SK-N-MC (cell line): ENCODE results near the gene ADIG.

Source experiments
- DNase-seq: peaks from one replicate; pipeline ENCODE4 v3.0.0-alpha.2; 2011; ENCODE audit warnings: low read depth, low spot score
- H3K27ac ChIP-seq: fragments of 200-600 bp; sonication (generic); 2 replicates; pipeline ENCODE4 v1.5.1; 2016; ENCODE audit warnings: mixed run types
- H3K36me3 ChIP-seq: fragments of 200-600 bp; sonication (generic); 2 replicates; pipeline ENCODE4 v1.6.1; 2017; ENCODE audit warnings: antibody characterized with exemption, low read length, mixed read lengths; ENCODE audit not compliant: insufficient read depth
- H3K4me3 ChIP-seq: fragments of 200-600 bp; sonication (generic); 2 replicates; pipeline ENCODE4 v1.5.1; 2016
- H3K9ac ChIP-seq: fragments of 200-600 bp; sonication (generic); 2 replicates; pipeline ENCODE4 v1.8.0; 2017; ENCODE audit warnings: mixed run types, mixed read lengths; ENCODE audit not compliant: insufficient read length
- H3K9me3 ChIP-seq: fragments of 200-600 bp; sonication (generic); 2 replicates; pipeline ENCODE4 v1.6.1; 2017; ENCODE audit warnings: low read depth, mild to moderate bottlenecking, antibody characterized with exemption, low read length, moderate library complexity, mixed read lengths
- EZH2 ChIP-seq: fragments of 200-600 bp; sonication (generic); IDR thresholded peaks from one replicate; pipeline ENCODE4 v1.6.1; 2017; ENCODE audit warnings: antibody characterized with exemption
- FOXP2 ChIP-seq: optimal IDR thresholded peaks from 2 replicates; pipeline ENCODE3; 2011; ENCODE audit warnings: mild to moderate bottlenecking, moderate library complexity; ENCODE audit not compliant: insufficient read depth; ENCODE audit errors: extremely low read length, control extremely low read depth
- POLR2AphosphoS5 ChIP-seq: IDR thresholded peaks from 2 replicates; pipeline ENCODE4 v1.6.1; 2012; ENCODE audit warnings: mild to moderate bottlenecking, low read depth, low read length, borderline replicate concordance

Gene ADIG

DNA sequence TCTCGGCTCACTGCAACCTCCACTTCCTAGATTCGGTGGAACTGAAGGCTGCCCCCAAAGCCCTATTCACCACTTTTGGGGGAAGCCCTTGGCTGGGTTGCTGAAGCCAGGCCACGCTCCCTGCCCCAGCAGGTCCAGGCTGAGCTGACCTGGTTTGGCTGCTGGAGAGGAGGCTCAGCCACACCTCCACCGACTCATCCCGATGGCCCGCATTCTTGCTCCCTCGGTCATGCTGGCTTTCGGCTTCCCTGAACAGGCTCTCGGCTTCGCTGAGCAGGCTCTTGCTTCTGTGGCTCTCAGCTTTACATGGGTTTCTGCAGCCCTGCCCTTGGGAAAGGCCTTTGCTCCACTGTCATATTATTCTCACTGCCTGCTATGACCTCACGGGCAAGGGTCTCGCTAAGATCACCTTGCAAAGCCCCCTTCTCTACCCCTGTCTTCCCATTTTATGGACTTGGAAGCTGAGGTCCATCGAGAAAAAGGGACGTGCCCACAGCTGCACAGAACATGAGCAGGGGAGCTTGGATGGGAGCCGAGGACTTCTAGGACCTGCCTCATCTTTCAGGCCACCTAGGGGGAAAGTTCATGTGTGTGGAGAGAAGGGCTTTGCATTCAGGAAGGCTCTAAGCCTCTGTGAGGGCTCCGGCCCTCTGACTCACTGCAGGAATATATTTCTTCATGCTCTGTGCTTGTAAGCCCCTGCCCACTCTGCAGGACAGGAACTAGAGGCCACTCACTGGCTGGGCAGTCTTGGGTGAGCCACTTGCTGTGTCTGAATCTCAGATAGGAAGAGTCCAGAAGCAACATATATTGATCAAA lies 36.2 kb downstream of the ADIG start:
- no peak for DNase-seq
- H3K27ac ChIP-seq: no peak overlapping the region
- no peak overlapping the region for H3K9ac ChIP-seq
- no peaks in the 10 kb centered on the region for H3K9me3 ChIP-seq
- TF ChIP-seq POLR2AphosphoS5 (no peak), FOXP2 (no peak)
- no peaks in the 10 kb centered on the region for H3K36me3 ChIP-seq
- no peak overlapping the region for H3K4me3 ChIP-seq

DNA sequence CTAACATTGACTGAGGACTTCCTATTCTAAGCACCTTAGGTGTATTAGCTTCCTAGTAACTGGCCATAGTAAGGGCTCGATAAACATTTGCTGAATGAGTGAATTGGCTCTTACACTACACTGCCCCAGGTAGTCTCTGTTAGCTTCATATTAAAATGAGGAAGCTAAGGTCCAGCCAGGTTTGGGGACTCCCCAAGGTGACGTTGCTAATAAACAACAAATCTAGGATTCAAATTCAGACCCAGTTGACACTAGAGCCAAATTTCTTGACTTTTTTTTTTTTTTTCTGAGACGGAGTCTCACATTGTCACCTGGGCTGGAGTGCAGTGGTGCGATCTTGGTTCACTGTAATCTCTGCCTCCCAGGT lies 36.8 kb downstream of the ADIG start:
- Histone ChIP-seq H3K36me3 (no peaks in the 10 kb centered on the region), H3K9ac (no peak overlapping the region), H3K27ac (no peak overlapping the region), H3K4me3 (no peak overlapping the region), H3K9me3 (no peaks in the 10 kb centered on the region)
- no peak for DNase-seq
- no peak for TF ChIP-seq POLR2AphosphoS5
- no peak for TF ChIP-seq EZH2
- TF ChIP-seq FOXP2: no peak

DNA sequence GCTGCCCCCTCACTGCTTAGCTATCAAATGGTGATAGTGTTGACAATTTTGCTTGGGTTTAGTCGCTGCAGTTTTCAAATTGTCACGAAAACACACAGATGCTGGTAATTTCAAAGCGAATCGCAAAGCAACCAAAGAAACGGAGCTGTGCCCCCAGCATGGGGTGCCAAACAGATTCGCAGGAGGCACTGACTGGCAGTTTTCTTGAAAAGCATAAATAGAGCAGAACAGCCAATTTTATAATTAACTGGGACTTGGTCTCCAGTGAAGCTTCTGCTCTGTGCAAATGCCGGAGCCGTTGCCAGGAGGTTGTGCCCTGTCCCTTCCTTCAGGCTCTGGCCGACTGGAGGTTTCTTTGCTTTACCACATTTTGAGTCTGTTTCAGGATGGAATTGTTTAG lies 39.4 kb downstream of the ADIG start:
- Histone ChIP-seq H3K4me3 (no peak overlapping the region), H3K36me3 (no peaks in the 10 kb centered on the region), H3K27ac (no peak overlapping the region), H3K9ac (no peak overlapping the region), H3K9me3 (no peaks in the 10 kb centered on the region)
- DNase-seq: no peak
- TF ChIP-seq POLR2AphosphoS5 (no peak), EZH2 (no peak), FOXP2 (no peak)

DNA sequence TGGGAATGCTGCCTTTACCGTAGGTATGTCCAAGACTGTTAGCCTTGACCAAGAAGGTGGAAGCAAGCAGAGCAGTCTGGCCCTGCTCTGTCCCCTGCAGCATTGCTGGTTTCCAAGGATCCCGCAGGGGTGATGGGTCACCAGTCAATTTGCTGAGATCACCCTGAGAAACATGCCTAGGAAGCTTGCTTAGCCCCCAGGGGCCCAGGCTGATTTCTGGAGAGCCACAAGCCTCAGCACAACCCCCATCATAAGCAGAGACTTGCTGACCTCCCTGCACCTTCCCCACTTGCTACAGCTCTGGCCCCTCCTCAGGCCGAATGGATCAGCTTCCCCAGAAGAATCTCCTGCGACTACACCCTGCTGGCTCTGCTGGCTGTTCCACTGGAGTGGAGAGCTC lies 42.1 kb downstream of the ADIG start:
- Histone ChIP-seq H3K27ac (no peak overlapping the region), H3K9ac (no peak overlapping the region), H3K36me3 (no peaks in the 10 kb centered on the region), H3K9me3 (no peaks in the 10 kb centered on the region), H3K4me3 (no peak overlapping the region)
- TF ChIP-seq FOXP2 (no peak), POLR2AphosphoS5 (no peak), EZH2 (no peak)
- DNase-seq: no peak

DNA sequence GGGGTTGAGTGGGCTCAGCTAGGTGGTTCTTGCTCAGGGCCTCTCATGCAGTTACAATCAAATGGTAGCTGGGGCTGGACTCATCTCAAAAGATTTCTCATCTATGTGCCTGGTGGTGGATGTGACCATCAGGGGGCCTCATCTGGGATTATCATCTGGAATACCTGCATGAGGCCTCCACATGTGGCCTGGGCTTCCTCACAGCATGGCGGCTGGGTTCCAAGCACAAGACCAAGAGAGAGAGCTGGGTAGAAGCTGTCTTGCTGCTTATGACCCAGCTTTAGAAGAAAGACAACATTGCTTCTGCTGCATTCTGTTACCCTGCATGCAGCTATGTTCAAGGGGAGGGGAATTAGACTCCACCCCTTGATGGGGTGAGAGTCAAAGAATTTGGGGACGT lies 43.1 kb downstream of the ADIG start:
- Histone ChIP-seq H3K9ac (no peak overlapping the region), H3K4me3 (no peak overlapping the region), H3K9me3 (no peaks in the 10 kb centered on the region), H3K27ac (no peak overlapping the region), H3K36me3 (no peaks in the 10 kb centered on the region)
- TF ChIP-seq FOXP2 (no peak), EZH2 (no peak), POLR2AphosphoS5 (no peak)
- no peak for DNase-seq

DNA sequence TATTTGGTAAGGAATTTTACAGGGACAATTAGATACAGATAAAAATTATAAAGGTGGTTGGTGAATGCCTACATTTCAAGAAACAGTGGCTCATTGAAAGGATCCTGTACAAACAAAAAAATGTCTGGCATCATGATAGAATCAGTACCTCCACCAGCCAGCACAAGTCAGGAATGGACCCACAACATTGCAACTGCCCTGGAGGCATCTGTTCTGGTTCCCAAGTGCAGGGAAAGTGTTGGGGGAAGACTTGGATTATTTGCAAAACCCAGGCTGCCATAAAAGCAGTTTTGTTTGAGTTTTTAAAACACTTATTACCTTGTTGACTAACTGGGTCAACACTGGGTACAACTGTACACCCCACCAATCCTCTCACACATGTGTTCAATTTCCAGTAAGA lies 44.9 kb downstream of the ADIG start:
- Histone ChIP-seq H3K9me3 (no peaks in the 10 kb centered on the region), H3K4me3 (no peak overlapping the region), H3K9ac (no peak overlapping the region), H3K27ac (no peak overlapping the region), H3K36me3 (no peaks in the 10 kb centered on the region)
- TF ChIP-seq FOXP2 (no peak), EZH2 (no peak), POLR2AphosphoS5 (no peak)
- DNase-seq: no peak

DNA sequence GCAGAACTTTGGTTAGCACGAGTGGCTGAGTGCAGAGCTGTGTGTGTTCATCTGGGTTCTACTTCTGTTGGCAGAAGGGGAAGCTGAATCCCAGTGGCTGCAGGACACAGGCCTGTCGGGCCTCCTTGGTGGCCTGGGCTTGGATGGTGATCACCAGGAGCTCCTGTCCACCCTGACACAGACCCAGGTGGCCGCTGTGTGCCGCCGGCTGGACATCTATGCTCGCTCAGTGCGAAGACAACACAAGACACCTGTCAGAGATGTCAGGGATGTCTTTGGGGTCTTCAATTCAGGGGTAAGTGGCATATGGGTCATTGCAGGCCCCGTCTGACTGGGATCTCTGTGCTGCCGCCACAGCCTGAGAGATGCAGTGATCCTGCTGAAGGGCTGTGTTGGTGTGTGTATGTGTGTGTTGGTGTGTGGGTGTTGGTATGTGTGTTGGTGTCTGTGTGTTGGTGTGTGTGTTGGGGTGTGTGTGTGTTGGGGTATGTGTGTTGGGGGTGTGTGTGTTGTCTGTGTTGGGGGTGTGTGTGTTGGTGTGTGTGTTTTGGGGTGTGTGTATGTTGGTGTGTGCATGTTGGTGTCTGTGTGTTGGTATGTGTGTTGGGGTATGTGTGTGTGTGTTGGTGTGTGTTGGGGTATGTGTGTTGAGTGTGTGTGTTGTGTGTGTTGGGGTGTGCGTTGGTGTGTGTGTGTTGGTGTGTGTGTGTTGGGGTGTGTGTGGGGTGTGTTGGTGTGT lies 46.1 kb downstream of the ADIG start:
- Histone ChIP-seq H3K36me3 (no peaks in the 10 kb centered on the region), H3K27ac (no peak overlapping the region), H3K4me3 (no peak overlapping the region), H3K9ac (no peak overlapping the region), H3K9me3 (no peaks in the 10 kb centered on the region)
- TF ChIP-seq FOXP2: no peak
- TF ChIP-seq POLR2AphosphoS5: no peak
- TF ChIP-seq EZH2: no peak
- DNase-seq: no peak

DNA sequence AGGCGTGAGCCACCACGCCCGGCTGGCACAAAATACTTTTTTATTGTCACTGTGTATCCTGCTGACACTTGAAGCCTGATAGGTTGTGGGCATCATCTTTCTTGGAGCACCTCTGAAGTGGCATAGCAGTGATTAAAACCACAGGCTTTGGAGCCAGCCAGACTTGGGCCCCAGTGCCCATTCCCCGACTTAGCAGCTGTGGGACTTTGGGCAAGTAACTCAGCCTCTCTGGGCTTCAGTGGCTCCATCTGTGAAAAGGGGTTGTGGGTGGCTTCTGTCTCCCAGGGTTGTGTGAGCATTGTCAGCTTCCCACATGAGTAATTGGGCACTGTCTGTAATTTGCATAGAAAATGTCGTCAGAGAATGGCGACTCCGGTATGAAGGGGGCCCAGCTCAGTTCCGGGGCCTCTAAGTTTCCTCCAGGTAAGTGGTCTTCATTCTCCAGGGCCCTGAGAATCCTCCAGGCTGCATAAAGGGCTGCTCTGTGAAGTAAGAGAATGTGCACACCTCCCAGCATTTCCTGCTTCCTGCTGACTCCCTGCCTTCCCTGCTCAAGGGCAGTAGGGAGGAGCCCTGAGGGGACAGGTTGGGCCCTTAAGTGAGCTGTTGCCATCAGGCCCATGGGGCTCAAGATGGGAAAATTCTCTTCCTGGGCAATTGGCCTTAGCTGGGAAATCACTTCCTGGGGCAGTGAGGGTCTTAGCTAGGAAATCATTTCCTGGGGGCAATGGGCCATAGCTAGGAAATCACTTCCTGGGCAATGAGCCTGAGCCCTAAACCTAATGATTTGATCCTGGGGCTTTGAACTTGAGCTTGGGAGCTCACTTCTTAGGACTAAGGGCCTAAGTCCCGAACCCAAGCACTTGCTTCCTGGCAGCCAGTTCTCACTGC lies 47.8 kb downstream of the ADIG start:
- H3K36me3 ChIP-seq: no peaks in the 10 kb centered on the region
- DNase-seq: no peak
- no peaks in the 10 kb centered on the region for H3K9me3 ChIP-seq
- H3K27ac ChIP-seq: peak overlapping the region; percentile 30; the same call in 1 of the 2 replicates
- no peak overlapping the region for H3K9ac ChIP-seq
- TF ChIP-seq FOXP2: no peak
- no peak for TF ChIP-seq EZH2
- H3K4me3 ChIP-seq: no peak overlapping the region
